T-helper 2 cell (primary cell): ENCODE measurements around the gene TRPM1.

ENCODE experiments used
- DNase-seq, 5 experiments: peaks; one replicate each; pipeline versions ENCODE4 v3.0.0 to v3.0.0-alpha.2; 2012 to 2022
- total RNA-seq, 2 donors: gene quantifications; one replicate each; lab custom pipeline; 2026; lab: John Stamatoyannopoulos, UW

TRPM1 gene
- total RNA-seq = 0 reads per million in 2 donors

DNA sequence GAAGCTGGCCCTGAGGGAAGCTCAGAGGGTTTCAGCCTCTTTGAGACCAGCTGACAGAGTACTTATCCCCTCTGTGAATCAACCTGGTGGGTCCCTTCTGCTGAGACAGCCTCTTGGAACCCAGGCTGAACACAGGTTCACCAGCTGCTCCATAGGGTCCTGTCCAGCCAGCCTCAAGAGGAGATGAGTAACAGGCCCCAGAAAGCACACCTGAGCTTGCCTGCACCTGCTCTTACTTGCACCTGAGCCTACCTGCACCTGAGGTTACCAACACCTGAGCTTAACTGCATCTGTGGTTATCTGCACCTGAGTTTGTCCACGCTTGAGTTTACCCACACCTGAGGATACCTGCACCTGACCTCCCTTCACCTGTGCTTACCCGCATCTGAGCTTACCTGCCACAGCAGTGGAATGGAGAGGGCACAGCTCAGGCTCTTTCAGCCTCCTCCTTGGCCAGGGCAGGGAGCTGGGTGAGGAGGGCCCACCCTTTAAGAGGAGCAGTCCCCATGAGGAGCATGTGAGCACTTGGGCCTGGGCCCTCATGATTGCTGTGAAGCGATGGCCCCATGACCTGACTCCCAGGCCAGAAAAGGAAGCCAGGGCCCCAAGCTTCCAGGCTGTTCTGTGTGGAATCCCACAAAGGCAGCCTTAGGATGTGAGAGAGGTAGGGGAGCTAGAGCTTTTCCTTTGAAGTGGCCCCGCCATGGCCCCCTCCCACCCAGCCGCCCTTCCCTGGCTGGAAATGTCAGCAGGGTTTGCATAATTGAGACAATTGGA is at the start of gene TRPM1:
Gene TRPM1 (minus strand): TSS at position 464 of the 777 bp plus-strand sequence. CDS start 20,370 bp downstream, outside the sequence.
- no peak for DNase-seq

DNA sequence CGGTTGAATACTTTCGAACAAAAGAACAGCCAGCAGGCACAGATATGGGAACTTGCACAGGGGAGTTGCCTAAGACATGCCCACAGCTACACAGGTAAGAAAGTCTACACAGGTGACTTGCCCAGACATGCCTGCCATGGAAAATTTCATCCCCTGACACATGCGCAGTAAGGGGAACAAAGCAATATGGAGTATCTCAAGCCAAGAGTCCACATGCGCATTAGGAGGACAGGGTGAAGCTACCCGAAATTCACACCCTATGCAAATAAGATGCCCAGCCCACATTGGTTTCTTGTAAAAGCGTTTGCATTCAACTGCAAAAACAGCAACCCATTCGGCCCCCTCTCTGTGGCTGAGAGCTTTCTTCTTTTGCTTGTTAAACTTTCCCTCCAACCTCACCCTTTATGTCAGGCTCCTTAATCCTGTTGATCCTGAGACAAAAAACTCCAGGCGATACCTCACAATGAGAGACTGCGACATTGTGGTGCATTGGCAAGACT is 49.3 kb upstream of the TRPM1 start:
- DNase-seq = no peak

DNA sequence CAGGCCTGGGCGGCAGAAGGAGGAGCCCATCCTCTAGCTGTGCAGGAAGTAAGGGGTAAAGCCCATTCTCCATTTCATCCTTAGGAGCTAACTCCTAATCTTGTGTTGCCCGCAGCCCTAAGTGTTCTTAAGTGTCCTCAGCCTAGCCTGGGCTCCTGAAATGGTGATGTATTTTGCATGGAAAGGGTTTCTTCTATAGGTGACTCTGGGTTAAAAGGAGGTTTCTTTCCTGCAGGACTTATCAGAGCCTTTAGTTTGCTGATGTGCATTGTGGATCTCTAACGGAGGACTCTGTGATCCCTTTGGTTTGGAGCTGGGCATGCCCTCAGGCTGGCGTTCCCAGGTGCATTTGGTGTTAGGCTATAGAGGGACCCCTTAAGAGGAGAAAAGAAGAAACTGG is 48.5 kb upstream of the TRPM1 start:
- DNase-seq = no peak

DNA sequence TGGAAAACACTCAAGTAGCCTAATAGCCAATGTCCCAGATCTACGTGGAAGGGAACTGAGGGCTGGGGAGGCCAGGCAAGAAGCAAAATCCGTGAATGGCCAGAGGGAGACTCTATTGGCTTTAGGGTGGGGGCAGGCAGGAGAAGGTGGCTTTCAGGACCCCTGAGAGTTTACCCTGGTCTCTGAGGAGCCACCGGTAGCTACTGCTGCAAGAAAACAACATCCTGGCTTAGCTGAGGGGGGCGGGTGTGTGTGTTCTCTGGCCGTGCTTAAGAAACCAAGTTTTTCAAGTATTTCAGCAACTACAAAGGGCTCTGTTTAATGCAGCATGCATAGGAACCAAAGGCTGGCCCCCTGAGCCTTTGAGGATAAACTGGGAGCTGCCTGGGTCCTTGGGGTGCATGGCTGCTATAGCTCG is 47.6 kb upstream of the TRPM1 start:
- DNase-seq = no peak

DNA sequence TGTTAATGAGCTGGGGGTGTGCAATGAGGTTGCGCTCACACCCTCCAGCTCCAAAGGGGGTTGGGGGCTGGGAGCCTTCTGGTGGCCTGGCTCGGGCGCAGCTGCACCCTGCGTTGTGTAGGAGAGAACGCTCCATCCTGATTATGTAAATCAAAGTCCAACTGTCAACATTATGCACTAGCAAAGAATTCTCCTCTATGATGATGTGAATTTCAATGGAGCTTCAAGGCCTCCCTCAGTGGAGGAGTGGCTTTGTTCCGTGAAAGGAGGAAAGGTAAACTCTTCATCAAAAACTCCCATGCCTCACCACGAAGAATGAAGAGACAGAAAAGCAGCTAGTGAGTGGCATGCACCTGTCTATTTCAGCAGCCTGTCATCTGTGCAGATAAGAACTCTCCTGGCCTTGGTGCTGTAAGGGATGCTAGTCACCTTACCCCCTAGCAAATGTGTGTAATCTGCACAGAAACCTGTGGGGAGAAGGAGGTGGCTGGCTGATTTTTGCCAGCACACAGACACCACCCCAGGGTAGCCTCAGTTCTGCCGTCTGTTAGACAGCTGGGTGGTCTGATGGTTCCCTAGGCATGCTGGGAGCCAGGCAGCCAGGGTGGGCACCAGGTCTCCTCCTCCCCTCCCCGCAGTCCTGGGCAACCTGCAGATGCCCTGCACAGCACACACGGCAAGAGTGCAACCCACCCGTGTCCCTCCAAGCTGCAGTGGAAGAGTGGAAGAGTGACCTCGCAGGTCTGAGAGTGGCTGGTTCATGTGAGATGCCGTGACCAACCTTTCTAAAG is 47.0 kb upstream of the TRPM1 start:
- DNase-seq = no peak

DNA sequence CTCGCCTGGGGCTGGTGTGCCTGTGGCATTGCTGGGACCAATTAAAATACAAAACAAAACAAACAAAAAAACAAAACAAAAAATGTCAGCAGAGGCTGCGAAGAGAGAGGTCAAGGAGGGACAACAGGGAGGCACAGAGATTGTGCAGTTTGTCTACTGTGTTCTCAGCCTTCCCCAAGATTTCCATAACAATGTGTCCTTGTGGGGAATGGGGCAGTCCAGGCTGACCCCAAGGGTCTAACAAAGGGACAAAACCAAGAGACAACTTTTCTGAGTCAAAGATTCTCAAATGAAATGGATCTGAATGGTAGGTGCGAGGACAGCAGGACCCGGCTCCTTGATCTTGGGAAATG is 46.4 kb upstream of the TRPM1 start:
- no peak for DNase-seq

DNA sequence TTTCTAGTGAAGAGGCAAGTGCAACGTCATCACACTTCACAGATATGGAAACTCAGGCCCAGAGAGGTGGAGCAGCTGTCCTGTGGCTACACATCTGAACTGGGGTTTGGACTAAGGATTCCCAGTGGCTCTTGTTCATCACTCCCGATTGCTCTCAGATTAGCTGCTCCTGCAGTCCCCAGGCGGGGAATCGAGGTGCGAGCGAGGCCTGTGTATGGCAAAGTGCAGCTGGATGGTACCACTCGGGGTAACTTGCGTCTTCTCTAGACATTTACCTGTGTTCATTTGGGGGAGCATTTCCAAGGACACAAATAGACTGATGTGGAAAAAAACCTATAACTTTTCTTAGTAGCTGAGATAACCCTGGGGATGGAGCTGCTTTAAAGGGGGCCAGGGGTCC is 45.9 kb upstream of the TRPM1 start:
- no peak for DNase-seq

DNA sequence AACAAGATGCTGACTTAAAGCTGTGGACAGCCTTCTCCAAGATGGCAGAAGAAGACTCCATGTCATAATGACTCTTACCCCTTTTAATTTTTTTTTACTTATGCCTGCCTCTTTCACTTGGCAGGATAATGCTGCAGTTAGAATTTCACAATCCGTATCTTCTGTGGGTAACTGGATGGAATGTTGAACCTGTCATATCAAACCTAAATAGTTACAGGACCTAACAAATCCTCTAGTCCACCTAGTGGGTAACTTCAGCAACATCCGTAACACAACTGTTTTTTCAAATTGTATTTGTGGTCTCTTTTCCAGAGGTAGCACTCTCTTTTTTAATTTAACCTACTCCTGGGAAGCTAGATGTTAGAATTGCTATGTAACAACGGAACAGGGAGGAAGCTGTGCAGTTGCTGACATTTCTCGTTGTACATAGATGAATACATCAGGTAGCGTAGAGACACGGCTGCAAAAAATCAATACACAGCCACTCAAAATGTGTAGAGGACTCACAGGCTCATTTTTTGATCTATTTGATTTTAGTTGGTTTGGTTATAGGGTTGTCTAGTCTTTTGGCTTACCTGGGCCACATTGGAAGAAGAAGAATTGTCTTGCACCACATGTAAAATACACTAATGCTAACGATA is 43.9 kb upstream of the TRPM1 start:
- DNase-seq = no peak

DNA sequence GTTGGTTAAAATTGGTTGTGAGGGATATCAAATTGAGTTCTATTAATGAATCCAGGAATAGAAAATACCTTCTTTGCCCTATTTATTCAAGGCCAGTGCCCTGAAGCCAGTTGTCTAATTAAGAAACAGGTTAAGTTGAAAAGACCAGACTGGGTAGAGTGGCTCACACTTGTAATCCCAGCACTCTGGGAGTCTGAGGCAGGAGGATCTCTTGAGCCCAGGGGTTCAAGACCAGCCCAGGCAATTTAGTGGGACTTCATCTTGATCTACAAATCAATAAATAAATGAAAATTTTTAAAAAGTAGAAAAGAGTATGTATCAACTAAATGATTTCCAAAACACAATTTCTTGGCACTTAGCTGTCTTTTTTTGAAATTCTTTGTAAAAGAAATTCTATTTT is 40.3 kb upstream of the TRPM1 start:
- DNase-seq = no peak

DNA sequence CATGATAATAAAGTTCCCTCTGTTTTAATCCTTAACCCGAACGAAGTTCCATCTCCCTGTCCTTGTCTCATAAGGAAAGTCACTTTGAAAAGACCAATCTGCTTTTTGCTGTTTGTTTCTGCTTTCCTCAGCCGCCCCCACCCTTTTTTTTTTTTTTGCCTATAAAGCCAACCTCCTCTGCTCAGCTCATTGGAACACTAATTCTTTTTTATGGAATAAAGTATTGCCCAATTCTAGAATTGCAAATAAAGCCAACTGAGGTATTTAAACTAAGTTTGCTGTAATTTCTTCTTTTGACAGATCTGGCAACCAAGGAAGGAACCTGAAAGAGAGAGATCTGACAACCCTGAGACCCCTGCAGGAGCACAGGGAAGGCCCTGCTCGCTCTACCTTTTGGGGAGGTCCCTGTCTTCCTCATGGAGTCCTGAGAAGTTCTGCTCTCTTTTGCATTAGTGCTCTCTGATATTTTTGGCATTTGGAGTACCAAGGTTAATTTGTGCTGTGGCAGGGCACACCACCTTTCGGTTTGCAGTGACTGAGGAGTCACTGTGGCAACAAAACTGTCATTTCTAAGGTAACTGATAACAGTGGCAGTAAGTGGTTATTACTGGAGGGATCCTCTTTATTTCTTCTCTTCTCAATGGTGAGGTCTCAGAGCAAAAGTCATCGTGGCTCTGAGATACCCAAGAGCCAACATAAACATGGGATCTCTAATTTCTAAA is 35.2 kb upstream of the TRPM1 start:
- DNase-seq = no peak

DNA sequence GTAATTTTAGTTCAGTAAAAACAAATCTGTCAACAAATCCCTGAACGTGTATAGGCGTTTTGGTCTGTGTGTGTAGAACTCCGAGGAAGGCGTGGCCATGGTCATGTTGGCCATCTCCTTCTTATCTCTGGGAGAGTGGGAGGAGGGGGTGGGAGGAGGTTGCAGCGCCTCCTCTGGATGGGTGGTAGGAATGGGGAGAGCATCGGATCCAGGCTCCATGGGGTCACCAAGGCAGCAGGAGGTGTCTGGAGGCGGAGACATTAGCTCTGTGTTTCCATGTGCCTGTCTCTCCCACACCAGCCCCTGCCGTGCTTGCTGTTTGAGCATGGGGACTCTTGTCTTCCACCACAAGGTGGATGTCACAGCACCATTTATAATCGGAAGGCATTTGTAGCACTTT is 34.5 kb upstream of the TRPM1 start:
- DNase-seq = no peak

DNA sequence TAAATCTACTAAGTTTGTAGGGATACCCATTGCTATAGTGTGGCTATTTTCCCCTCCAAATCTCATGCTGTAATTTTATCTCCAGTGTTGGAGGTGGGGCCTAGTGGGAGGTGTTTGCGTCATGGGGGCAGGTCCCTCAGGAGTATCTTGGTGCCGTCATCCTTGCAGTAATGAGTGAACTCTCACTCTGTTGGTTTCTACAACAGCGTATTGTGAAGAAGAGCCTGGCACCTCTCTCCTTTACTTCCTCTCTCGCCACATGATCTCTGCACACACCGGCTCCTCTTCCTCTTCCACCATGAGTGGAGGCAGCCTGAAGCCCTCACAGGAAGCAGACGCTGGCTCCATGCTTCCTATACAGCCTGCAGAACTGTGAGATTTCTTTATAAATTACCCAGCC is 34.0 kb upstream of the TRPM1 start:
- no peak for DNase-seq

DNA sequence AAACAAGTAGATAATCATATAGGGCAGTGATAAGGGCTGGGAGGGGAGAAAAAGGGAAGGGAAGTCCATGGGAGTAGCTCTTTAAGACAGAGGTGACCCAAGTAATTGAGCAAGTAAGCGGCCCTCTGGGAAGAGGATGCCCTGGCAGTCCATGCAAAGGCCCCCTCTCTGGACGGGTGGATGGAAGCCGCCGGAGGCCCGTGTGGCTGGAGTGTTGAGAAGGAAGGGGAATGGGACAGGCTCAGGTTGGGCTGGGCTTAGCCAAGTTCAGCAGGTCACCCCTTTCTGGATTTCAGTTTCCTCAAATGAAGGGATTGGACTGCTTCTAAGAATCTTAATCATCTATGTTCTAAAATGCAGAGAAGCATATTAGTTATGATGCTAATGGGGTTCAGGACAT is 32.4 kb upstream of the TRPM1 start:
- no peak for DNase-seq

DNA sequence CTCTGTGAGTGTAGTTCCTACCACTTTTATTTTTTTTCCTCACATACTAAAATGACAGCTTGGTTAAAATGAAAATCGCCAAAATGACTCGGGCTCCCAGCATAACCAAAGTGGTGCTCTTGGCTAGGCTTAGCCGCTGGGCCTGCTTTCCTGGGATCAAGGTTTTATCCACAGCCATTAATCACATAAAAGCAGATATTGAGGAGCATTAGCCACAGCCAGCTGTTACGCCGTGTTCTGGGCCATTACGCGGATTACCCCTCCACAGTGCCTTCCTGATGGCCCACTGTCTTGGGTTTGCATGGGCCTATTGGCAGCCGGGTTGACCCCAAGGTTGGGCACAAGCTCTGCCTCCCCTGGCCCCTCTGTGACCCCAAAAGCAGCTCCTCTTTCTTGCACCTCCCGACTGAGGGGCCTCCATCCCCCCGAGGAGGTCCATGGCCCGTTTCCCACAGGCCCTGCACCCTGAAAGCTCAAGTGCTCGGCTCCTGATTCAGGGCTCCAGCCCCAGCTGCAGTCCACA is 30.4 kb upstream of the TRPM1 start:
- DNase-seq = no peak

DNA sequence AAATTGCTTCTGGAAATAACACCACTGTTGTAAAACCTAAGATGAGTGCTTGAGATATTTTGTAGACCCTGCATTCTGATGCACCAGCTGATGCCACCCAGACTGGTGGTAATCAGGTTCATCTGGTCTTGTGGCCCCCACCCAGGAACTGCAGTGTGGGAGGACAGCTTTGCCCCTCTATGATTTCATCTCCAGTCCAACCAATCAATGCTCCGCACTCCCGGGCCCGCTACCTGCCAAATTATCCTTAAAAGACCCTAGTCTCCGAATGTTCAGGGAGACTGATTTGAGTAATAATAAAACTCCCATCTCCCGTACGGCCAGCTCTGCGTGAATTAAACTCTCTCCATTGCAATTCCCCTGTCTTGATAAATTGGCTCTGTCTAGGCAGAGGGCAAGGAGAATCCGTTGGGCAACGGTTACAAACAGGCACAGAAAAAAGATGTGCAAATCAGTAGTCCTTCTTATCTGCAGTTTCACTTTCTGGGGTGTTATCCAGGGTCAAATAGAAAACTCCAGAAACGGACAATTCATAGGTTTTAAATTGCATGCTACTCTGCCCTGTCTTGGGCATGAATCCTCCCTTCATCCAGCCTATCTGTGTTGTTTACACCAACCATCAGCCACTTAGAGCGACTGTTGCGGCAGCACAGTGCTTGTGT is 29.2 kb upstream of the TRPM1 start:
- no peak for DNase-seq

DNA sequence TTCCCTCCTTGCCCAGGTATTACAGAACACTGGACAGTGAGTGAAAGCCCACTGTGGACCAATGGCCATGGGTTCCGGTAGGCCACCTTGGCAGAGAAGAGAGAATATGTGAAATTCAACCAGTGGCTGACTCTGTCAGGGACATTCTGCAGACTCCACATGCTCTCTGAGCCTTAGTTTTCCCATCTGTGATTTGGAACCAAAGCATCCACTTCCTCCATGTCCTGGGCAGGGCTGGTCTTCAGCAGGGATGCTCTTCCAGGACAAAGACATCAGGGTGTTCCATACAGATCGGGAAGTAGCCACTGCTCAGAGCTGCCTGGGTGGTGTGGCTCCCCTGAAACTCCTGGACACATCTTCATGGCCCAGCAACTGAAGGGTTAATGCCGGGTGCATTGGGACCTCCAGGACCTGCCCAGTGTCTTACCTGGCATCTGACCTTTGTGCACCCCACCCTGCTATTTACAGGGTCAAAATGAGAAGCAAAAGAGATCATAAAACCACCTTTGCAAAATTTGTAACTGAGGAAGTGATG is 28.3 kb upstream of the TRPM1 start:
- no peak for DNase-seq

DNA sequence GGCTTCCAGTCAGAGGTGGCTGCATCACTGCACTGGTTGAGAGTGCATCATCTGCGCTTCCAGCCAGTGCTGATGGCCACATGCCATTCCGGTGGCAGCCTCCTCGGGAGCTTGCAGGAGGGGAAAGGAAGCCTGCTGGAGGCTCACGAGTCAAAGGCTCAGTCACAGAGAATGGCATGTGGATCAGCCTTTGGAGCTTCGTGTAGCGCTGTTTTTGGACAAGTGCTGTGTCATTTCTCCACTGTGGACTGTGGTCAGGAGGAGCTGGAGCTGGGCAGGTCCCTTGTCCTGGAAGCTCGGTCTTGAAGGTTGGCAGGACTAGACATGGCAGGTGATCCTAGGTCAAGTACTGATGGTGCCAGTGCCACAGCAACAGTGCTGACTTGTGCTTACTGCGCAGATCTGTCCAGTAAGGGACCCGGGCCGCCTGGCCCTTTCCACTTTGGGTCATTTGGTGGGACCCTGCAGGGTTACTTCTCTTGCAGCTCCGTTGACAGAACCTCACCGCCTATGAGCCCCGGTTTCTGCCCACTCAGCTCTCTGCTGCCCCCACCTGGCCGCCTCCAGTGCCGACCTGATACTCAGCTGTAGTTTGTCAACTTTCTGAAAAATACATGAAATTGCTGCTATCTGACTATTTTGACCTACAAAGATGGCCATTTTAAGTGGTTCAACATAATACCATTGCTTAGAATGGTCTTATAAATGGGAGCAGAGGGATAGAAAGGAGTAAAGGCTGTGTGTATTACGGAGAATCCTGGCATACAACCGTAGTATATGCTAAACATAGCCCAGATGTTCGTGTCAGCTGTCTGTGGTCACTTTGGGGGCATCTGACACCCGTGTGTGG is 27.6 kb upstream of the TRPM1 start:
- peak; percentile 35 to 57 (median 57) for DNase-seq

DNA sequence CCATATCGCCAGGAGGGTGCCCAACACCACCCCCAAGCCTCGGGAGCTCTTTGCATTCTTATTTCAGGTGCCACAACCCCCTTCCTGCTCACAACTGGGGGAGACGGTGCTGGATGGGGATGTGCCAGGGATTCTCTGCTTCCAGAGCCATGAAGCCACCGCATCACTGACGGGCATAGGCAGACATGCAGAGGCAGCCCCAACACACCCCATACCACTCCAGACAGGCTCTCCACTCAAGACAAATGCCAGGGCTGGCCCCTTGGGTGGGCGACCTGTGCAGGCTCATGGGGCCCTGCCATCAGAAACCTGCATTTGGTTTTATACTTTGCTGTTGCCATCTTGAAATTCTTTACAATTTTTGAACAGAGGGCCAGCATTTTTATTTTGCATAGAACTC is 27.0 kb upstream of the TRPM1 start:
- DNase-seq = no peak

DNA sequence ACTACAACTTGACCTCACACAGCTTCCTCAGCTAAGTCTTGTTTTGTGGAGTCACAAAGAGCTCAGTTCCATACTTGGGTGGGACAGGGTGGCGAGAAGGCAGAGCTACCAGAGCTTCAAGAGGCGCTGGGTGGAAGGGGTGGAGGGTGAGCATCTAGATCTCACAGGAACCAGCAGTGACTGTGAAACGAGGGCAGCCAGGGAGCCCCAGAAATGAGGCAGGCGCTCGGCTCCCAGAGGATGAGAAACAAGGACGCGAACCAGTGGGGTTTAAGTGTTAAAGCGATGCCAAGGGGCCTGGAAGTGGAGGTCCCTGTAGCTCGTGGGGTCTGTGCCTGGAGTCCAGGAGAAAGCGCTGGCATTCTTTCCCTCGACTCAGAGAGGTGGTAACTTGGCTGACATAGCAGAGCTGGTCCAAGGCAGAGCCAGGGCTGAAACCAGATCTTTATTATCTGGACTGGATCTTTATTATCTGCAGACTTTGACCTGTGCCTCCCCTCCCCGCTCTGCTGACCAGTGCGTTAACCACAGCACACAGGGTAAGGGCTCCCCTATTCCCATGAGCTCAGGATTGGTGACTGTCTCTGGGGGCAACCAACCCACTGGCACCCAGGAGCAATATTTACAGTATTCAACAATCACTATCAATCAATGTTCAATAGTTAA is 26.2 kb upstream of the TRPM1 start:
- DNase-seq = no peak

DNA sequence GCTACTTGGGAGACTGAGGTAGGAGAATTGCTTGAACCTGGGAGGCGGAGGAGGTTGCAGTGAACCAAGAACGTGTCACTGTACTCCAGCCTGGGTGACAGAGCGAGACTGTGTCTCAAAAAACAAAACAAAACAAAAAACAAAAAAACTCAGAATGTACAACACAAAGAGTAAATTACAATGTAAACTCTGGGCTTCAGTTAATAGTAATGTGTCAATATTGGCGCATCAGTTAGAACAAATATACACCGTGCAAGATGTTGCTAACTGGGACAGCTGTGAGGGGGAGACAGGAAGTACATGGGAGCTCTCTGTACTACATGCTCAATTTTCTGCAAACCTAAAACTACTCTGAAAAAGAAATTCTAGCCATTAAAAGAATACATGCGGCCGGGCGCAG is 23.5 kb upstream of the TRPM1 start:
- no peak for DNase-seq
